ENCODE results near the gene CLIP2.
"Not testable (repeated sequence)": the region's sequence is repeated elsewhere in the genome, so short reads cannot be mapped to it uniquely, and the experiment has no call there.

CLIP2 gene

GRCh38 chr7:74407958-74408357 lies 118.8 kb downstream of the CLIP2 start:
- no peak for DNase-seq

GRCh38 chr7:74409571-74409970 lies 120.4 kb downstream of the CLIP2 start:
- no peak for DNase-seq

DNA sequence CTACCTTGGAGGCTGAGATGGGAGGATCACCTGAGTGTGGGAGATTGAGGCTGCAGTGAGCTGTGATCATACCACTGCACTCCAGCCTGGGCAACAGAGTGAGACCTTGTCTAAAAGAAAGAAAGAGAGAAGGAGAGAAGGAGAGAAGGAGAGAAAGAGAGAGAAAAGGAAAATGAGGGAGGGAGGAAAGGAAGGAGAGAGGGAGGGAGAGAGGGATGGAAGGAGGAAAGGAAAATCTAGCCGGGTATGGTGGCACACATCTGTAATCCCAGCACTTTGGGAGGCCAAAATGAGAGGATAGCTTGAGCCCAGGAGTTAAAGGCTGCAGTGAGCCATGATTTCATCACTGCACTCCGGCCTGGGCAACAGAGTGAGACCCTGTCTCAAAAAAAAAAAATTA lies 121.6 kb downstream of the CLIP2 start:
- DNase-seq, result no peak

DNA sequence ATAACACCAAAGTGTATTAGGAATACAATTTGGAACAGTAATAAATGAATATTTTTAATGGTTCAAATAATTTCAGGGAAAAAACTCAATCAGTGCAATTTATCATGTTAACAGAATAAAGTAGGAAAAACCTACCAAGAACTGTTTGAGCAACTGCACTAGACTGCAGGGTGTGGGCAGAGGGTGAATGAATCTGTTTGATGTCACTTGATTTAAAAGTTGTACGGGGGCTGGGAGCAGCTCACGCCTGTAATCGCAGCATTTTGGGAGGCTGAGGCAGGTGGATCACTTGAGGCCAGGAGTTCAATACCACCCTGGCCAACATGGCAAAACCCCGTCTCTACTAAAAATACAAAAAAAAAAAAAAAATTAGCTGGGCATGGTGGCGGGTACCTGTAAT lies 122.4 kb downstream of the CLIP2 start:
- DNase-seq, result not testable (repeated sequence)

DNA sequence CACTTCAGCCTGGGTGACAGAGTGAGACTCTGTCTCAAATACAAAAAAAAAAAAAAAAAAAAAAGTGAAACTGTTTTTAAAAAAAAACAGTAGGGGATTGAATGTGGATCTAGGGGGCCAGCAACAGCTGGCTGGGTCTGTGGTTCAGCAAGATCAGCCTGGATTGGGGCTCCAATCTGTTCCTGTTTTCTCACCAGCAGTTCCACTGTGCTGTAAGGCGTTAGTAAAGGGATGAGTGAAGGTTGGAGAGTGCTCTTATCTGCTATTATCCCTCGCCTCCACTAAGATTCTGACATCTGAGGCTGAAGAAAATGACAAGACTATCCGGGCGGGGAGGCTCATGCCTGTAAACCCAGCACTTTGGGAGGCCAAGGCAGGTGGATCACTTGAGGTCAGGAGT lies 122.8 kb downstream of the CLIP2 start:
- DNase-seq, result no peak

- no peak for DNase-seq
Observed at GRCh38 chr7:74412603-74413002, 123.4 kb downstream of the CLIP2 start.

GRCh38 chr7:74414595-74415333 lies 125.6 kb downstream of the CLIP2 start:
- DNase-seq, result not testable (repeated sequence)

GRCh38 chr7:74417419-74417971 lies 128.3 kb downstream of the CLIP2 start:
- peak; percentile 35 to 43 for DNase-seq

- DNase-seq, result no peak
Observed at GRCh38 chr7:74418076-74418475, 128.9 kb downstream of the CLIP2 start.

DNA sequence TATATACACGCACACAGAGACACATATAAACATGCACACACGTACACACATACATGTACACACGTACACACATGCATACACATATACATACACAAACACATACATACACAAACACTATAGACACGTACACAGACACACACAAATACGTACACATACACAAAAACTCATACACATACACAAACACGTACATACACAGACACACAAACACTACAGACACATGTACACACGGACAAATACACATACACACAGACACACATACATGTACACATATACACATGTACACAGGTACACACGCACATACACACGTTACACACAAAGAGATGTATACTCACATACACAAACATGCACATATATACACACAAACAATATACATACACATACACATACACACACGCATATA lies 129.3 kb downstream of the CLIP2 start:
- no peak for DNase-seq

GRCh38 chr7:74419232-74419631 lies 130.0 kb downstream of the CLIP2 start:
- not testable (repeated sequence) for DNase-seq

- no peak for DNase-seq
Observed at GRCh38 chr7:74420006-74420405, 130.8 kb downstream of the CLIP2 start.

DNA sequence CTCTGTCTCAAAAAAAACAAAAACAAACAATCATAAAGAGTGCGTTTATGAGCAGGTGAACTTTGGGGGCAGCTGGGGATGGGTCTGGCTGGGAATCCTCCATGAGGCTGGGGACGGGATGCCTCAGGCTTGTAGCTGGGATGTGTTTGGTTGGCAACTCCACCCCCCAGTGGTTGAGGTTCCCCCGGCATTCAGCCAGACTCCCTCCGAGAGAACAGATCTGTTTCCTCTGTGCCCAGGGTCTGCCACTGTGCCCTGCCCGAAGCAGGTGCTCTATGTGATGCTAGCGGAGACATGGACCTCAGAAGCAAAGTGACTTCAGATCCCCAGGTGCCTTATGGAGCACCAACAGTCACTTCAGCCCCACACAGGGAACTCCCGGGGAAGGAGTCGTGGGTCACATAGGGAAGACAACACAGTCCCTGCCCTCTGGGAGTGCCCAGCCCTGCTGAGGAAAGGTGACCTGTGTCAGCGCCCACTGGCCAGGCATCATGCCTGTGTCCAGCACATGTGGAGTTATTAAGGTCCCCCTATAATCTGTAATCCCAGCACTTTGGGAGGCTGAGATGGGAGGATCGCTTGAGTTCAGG lies 135.2 kb downstream of the CLIP2 start:
- no peak for DNase-seq

DNA sequence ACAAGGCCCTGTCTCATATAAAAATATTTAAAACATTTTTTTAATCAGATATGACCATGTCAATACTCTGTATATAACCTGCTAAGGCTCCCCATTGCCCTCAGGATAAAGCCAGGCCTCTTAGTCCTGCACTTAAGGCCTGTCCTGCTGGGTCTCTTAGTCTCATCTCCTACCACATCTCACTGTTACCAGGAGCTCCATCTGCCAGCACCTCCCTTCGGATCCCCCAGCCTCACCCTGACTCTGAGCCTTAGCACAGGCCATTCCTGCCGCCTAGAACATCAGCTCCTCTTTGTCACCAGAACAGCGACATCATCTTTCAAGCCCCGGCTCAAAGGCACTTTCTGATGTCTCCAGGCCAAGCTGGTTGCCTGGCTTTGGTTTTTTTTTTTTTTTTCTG lies 138.8 kb downstream of the CLIP2 start:
- no peak for DNase-seq

- DNase-seq, result no peak
Observed at GRCh38 chr7:74429153-74429747, 140.0 kb downstream of the CLIP2 start.

DNA sequence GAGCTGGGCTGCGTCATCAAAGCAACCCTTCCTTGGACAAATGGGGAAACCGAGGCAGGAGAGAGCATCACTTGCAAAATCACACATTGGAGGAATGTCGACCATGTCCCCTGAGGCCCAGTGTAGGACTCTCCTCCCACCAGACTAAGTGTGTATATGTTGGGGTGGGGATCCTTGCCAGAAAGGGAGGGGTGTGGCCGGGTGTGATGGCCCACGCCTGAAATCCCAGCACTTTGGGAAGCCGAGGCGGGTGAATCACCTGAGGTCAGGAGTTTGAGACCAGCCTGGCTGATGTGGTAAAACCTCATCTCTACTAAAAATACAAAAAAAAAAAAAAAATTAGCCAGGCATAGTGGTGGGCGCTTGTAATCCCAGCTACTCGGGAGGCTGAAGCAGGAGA lies 141.2 kb downstream of the CLIP2 start:
- DNase-seq, result not testable (repeated sequence)

GRCh38 chr7:74430961-74431466 lies 141.8 kb downstream of the CLIP2 start:
- no peak for DNase-seq

- DNase-seq, result not testable (repeated sequence)
Observed at GRCh38 chr7:74437291-74437571, 148.0 kb downstream of the CLIP2 start.

GRCh38 chr7:74438327-74438726 lies 149.1 kb downstream of the CLIP2 start:
- no peak for DNase-seq

GRCh38 chr7:74439541-74439940 lies 150.3 kb downstream of the CLIP2 start:
- no peak for DNase-seq

- not testable (repeated sequence) for DNase-seq
Observed at GRCh38 chr7:74440143-74440542, 150.9 kb downstream of the CLIP2 start.

DNA sequence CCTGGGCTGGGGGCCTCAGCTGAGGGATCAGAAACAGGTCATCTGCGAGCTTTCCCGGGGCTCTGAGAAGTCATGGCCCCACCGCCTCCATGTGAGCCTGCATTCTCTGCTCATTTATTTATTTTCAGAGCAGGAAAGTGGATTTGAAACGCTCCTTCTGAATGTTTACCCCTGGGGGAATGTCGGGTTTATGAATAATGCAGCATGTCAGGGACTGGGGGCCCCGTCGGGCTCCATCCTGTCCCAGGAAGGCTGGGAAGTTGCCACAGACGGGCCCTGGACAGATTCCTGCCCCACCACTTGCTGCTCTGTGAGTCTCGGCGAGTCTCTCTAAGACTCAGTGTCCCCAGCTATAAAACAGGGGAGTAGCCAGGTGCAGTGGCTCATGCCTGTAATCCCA lies 152.6 kb downstream of the CLIP2 start:
- DNase-seq, result no peak

GRCh38 chr7:74443543-74444247 lies 154.5 kb downstream of the CLIP2 start:
- DNase-seq, result no peak
